Neural cell (in vitro differentiated cells): ENCODE measurements around the gene RNPEPL1.

Experiments used
- CTCF ChIP-seq: fragments of 450-650 bp; IDR thresholded peaks from 2 replicates; pipeline ENCODE4 v1.5.1; 2014; ENCODE audit warnings: antibody characterized with exemption, mild to moderate bottlenecking, moderate library complexity; ENCODE audit not compliant: poor library complexity, severe bottlenecking
- EP300 ChIP-seq: fragments of 450-650 bp; conservative IDR thresholded peaks from 2 replicates; pipeline ENCODE4 v1.6.1; 2014; ENCODE audit warnings: antibody characterized with exemption, mild to moderate bottlenecking, moderate library complexity; ENCODE audit not compliant: poor library complexity, severe bottlenecking
- MXI1 ChIP-seq: fragments of 450-650 bp; conservative IDR thresholded peaks from 2 replicates; pipeline ENCODE4 v1.6.1; 2014; ENCODE audit warnings: antibody characterized with exemption, mild to moderate bottlenecking; ENCODE audit not compliant: poor library complexity, severe bottlenecking
- POLR2AphosphoS5 ChIP-seq: IDR thresholded peaks from 2 replicates; pipeline ENCODE4 v1.6.1; 2012
- RAD21 ChIP-seq: fragments of 450-650 bp; conservative IDR thresholded peaks from 2 replicates; pipeline ENCODE4 v1.6.1; 2014; ENCODE audit warnings: antibody characterized with exemption, mild to moderate bottlenecking, moderate library complexity
- REST ChIP-seq: IDR thresholded peaks from 2 replicates; pipeline ENCODE4 v1.6.1; 2012; ENCODE audit warnings: borderline replicate concordance
- SMC3 ChIP-seq: fragments of 450-650 bp; conservative IDR thresholded peaks from 2 replicates; pipeline ENCODE4 v1.6.1; 2014; ENCODE audit warnings: antibody characterized with exemption, mild to moderate bottlenecking, moderate library complexity; ENCODE audit not compliant: poor library complexity
- TAF1 ChIP-seq: IDR thresholded peaks from 2 replicates; pipeline ENCODE4 v1.6.1; 2012; ENCODE audit warnings: low read depth

- TF ChIP-seq CTCF = no peak
- no peak for TF ChIP-seq EP300
- TF ChIP-seq MXI1 = no peak
- no peak for TF ChIP-seq REST
- TF ChIP-seq POLR2AphosphoS5 = no peak
- no peak for TF ChIP-seq TAF1
- TF ChIP-seq SMC3 = no peak
- no peak for TF ChIP-seq RAD21
Observed at GRCh38 chr2:240589850-240590525, 21.7 kb downstream of the RNPEPL1 start.
